ENCODE results near the gene CNTNAP2.

- TF ChIP-seq CTCF (IDR thresholded peaks at IDR 0.05) (no peak), POLR2A (IDR thresholded peaks at IDR 0.05) (no peak)
Measured at GRCh38 chr7:148422030-148422429, 2305.4 kb downstream of the CNTNAP2 start.
